Superior temporal gyrus (tissue), 1 donor: ENCODE data around the gene UNC45A.

Experiments
- DNase-seq: peaks from one replicate; pipeline ENCODE4 v3.0.0-alpha.2; 2016; ENCODE audit errors: extremely low spot score

Gene UNC45A

DNA sequence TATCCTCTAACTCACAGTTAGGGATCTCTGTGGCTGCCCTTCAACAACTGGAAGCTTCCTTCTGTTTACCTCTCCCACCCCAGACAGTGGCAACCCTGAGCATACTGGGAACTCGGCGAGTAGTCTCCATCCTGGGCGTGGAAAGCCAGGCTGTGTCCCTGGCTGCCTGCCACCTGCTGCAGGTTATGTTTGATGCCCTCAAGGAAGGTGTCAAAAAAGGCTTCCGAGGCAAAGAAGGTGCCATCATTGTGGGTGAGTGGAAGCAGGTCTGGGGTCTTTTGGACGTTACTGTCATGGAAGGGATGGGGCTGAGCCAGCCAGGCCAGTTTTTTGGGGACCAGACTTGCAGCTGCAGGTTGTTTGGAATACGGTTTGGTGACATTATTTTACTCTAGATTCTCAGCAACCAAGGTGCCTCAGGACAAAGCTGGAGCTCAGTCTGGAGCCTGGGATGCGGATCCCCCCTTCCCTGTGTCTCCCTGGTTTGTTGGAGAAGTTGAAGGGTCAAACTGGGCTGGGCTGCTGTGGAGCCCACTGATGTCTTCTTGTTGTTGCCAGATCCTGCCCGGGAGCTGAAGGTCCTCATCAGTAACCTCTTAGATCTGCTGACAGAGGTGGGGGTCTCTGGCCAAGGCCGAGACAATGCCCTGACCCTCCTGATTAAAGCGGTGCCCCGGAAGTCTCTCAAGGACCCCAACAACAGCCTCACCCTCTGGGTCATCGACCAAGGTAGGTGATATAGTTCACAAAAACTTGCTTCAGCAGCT lies 7.5 kb downstream of the UNC45A start:
- no peak for DNase-seq

DNA sequence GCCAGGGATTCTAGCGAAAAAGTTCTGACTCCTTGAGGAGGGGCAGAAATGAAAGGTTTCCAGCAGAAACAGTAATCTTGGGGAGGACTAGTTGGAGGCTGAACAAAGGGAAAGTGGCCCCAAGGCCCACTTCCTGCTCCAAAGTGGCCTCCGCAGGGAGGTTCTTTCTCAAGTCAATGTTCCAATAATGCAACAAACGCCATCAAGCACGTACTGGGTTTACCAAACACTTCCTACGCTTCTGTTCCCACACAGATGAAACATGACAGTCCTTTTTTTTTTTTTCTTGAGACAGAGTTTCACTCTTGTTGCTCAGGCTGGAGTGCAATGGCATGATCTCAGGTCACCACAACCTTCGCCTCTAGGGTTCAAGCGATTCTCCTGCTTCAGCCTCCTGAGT lies 10.0 kb downstream of the UNC45A start:
- no peak for DNase-seq

DNA sequence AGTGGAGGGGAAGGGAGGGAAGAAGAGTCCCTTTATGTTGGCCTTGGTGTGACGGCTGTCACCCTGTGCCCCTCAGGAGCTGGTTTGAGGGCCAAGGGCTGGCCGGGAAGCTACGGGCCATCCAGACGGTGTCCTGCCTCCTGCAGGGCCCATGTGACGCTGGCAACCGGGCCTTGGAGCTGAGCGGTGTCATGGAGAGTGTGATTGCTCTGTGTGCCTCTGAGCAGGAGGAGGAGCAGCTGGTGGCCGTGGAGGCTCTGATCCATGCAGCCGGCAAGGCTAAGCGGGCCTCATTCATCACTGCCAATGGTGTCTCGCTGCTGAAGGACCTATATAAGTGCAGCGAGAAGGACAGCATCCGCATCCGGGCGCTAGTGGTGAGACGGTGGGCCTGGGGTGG lies 11.5 kb downstream of the UNC45A start:
- DNase-seq, result no peak

DNA sequence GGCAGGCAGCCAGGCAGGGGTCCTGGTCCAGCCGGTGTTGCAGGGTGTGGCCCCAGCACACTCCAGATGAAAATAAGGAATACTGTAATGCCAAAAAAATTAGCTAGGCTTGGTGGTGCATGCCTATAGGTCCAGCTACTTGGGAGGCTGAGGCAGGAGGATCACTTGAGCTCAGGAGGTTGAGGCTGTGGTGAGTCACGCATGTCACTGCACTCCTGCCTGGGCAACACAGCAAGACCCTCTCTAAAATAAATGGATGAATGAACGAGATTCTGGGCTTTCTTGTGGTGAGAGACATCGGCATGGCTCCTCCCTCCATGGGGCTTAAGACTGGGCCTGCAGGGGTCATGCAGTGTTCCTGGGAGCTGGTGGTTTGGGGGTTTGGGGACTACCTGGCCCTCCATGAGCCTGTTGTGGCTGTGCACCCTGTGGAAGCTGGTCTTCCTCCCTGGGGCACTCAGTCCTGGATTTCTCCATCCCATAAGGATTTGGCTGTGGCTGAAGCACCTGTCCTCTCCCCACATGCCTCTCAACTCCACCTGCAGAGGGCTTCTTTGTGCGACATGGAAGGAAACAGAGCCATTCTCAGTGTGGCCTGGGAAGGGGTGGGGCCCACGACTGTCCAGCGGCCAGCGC lies 12.0 kb downstream of the UNC45A start:
- no peak for DNase-seq

DNA sequence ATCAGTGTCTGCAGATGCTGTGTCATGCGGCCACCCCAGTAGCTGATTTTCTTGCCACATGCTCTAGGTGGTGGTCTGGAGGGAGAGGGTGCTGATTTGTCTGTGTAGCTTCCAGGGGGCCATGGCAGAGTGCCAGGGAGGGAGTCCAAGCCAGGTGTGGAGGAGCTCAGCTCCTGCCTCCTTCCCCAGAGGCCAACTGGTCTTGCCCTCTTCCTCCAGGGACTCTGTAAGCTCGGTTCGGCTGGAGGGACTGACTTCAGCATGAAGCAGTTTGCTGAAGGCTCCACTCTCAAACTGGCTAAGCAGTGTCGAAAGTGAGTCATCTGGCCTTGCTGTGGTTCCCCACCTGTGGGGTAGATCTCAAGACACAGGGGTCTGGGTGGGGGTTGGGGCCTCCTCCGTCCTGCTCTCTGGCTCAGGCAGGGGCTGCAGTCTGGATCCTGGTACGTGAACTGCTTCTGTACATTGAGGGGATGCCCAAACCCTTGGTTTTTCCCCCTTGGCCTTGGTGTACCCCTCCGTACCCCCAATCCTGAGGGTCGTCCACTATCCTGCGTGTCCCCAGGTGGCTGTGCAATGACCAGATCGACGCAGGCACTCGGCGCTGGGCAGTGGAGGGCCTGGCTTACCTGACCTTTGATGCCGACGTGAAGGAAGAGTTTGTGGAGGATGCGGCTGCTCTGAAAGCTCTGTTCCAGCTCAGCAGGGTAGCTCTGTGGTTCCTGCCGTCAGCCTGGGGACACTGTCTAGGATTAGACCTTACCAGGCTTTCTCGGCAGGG lies 12.7 kb downstream of the UNC45A start:
- DNase-seq, result no peak

DNA sequence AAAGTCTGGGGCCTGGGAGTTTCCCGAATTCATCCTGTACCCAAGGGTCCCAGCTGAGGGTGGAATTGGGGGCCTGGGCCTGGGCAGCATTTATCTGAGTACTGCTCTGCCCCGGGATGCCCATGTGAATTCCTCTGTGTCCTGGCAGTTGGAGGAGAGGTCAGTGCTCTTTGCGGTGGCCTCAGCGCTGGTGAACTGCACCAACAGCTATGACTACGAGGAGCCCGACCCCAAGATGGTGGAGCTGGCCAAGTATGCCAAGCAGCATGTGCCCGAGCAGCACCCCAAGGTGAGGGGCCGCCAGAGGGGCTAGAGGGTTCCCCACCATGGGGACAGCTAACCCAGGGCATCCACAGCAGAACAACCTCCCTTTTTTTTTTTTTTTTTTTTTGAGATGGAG lies 13.4 kb downstream of the UNC45A start:
- DNase-seq, result no peak

DNA sequence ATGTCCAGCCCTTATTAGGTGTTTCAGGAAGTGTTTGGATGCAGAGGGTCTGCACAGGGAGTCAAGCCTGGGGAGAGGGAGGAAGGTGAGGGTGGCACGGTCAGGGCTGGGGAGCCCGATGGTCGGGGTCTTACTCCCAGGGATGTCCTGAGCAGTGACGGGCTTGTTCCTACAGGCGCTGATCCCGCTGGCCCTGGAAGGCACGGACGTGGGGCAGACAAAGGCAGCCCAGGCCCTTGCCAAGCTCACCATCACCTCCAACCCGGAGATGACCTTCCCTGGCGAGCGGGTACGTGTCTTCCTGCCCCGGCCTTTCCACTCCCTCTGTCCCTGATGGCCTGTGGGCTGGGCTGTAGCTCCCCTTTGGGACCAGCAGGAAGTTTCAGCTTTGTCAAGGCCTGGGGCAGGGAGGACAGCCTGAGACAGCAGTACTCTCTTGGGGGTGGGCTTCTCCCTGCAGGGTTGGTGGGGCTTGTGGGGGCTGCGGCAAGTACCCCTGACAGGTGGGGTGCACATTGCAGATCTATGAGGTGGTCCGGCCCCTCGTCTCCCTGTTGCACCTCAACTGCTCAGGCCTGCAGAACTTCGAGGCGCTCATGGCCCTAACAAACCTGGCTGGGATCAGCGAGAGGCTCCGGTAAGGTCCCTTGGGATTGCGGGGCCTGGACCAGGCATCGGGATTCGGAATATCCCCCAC lies 15.0 kb downstream of the UNC45A start:
- no peak for DNase-seq

DNA sequence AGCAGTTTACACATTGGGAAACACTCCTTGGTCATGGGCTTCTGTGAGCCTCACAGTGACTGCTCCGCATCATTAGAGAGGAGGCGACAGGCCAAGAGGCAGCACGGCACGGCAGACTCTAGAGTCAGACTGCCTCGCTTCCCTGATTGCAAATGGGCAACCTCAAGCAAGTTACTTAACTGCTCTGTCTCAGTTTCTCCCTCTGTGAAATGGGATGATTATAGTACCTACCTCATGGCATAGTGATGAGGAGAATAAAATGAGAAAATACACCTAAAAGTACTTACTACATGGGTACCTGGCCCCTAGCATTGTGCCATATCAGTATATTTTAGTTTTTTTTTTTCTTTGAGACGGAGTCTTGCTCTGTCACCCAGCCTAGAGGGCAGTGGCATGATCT lies 15.6 kb downstream of the UNC45A start:
- DNase-seq, result no peak

DNA sequence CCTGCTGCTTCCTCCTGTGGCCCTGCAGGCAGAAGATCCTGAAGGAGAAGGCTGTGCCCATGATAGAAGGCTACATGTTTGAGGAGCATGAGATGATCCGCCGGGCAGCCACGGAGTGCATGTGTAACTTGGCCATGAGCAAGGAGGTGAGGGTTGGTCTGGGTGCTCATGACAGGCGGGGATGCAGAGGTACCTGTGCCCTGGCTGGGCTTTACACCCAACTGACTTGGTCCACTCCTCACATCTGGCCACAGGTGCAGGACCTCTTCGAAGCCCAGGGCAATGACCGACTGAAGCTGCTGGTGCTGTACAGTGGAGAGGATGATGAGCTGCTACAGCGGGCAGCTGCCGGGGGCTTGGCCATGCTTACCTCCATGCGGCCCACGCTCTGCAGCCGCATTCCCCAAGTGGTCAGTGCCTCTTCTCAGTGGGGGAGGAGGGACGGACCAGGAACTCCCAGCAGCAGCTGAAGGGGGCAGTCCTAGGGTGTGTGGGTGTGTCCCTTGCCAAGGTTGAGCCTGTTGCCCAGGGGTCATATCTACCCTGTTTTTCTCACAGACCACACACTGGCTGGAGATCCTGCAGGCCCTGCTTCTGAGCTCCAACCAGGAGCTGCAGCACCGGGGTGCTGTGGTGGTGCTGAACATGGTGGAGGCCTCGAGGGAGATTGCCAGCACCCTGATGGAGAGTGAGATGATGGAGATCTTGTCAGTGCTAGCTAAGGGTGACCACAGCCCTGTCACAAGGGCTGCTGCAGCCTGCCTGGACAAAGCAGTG lies 18.0 kb downstream of the UNC45A start:
- no peak for DNase-seq

DNA sequence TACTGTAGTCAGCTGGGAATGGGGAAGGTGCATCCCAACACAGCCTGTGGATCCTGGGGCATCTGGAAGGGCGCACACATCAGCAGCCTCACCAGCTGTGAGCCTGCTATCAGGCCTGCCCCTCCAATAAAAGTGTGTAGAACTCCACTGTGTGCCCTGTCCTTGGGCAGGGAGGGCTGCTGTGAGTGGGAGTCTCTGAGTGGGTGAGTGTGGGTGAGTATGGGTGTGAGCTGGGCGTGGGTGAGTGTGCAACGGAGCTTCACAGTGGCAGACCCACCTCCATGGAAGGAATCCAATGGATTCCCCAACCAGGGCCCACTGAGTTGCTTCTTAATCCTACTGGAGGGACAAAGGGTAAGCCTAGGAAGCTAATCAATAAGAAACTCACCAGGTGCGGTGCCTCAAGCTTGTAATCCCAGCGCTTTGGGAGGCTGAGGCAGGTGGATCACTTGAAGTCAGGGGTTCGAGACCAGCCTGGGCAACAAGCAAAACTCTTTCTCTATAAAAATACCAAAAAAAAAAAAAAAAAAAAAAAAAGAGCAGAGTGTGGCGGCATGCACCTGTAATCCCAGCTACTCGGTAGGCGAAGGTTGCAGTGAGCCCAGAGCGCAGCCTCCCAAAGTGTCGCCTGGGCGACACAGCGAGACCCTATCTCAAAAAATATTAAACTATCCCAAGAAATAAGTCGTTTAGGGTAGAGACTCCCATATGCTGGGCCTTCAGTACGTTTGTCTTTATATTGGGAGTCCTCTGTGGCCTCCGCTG lies 19.0 kb downstream of the UNC45A start:
- no peak for DNase-seq

DNA sequence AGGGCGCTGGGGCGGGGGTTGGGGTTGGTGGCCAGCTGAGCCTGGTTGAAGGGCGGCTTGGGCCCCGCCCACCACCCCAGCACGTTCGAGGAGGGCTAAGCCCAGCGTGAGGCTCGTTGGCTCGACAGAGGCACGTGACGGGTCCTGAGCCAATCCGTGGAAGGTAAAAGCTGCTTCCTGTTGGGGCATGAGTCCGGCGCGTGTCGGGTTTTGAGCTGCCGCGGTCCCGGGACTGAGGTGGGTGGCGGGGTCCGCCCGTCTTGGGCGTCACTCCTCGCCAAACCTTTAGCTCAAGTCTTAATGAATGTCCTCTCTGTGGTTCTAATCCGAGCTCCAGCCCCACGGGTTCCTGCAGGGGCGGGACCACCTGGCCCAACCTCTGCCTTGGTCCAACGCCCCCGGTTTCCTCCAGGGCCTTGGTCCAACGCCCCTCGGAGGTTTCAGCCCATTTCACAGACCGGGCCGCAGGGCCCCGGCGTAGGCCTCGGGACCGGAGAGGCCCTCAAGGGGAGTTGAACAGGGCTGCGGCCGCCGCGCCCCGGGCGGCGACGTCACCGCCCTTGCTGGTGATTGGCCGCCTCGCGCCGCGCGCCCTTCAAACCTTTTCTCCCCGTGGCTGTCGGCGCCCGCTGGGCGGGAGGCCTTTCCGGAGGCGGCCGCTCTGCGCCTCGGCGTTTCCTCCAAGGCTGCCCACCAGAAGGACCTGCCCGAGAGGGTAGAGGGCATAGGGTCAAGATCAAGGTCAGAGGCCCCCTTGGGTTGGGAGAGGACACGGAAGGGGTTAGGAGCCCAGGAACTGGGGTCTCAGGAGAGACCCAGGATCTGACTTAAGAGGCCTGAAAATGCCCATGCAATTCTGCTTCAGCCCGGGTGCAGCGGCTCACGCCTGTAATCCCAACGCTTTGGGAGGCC lies 19.9 kb downstream of the UNC45A start, which contains the start of gene RCCD1:
TSS of gene RCCD1 (plus strand) at position 173 of the 912 bp plus-strand sequence. CDS start 1,851 bp downstream, outside the sequence.
- DNase-seq, result peak; percentile 97

DNA sequence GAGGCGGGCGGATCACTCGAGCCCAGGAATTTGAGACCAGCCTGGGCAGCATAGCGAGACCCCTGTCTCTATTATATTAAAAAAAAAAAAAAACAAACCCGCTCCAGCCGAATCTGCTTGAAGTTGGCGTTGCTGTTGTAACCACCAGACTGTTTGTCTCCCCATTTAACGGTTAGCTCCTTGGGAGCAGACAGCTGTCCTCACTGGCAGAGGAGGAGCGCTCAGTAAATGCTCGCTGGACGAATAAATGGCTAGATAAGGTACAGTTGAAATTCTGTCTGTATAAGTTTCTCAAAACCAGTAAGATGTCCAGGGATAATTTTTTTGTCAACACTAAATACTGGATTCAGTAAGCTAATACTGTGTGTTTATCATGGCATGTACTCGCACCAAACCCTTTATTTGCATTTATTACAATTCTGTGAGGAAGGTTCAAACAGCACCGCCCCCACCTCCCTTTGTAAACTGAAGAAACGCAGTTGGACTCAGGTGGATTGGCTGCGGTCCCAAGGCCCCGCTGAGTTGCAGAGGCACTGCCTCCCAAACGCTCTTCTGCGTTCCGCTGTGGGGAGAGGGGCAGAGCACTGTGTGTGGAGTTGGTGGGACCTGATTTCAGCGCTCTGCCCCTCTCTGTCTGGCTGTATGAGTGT lies 20.7 kb downstream of the UNC45A start:
- no peak for DNase-seq

DNA sequence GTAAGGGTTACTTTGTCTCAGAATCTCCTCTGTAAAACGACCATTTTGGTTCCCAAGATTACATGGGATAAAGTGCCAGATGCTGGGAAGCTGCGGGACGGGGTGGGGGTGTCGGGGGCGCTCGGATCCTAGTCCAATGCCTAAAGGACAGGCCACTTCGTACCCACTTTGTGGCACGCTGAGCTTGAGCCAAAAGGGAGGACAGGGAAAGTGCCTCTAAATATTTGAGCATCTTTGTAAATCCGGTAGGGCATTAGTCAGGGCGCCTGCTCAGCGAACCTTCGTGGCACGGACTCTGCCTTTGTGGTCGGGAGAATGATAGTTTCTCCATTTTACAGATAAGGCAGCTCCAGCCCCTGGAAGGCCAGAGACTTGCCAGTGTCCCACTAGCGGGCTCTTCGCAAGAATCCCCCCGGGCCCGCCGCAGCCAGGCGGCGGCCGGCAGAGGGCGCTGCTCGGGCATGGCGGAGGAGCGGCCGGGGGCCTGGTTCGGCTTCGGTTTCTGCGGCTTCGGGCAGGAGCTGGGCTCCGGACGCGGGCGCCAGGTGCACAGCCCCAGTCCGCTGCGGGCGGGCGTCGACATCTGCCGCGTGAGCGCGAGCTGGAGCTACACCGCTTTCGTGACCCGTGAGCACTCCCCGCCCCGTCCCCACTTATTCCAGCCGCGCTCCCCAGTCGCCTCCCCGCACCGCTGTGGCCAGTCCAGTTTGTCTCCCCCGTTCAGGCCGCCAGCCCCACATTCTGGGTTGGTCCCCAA lies 21.4 kb downstream of the UNC45A start:
- DNase-seq, result peak; percentile 74

DNA sequence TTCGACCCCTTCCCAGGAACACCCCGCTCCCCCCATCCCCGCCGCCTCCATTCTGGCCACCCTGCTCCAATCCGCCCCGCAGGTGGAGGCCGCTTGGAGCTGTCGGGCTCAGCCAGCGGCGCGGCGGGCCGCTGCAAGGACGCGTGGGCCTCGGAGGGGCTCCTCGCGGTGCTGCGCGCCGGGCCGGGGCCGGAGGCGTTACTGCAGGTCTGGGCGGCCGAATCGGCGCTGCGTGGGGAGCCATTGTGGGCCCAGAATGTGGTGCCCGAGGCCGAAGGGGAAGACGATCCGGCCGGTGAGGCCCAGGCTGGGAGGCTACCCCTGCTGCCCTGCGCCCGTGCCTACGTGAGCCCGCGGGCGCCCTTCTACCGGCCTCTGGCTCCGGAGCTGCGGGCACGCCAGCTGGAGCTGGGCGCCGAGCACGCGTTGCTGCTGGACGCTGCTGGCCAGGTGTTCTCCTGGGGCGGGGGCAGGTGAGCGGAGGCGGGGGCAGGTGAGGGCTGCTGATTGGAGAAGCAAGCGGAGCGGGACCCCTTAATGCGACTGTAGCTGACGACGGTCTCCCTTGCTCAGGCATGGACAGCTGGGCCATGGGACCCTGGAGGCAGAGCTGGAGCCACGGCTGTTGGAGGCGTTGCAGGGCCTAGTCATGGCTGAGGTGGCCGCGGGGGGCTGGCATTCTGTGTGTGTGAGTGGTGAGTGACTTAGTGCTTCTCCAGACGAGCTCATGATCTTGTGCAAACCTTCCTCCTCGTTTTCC lies 22.1 kb downstream of the UNC45A start:
- DNase-seq, result no peak

DNA sequence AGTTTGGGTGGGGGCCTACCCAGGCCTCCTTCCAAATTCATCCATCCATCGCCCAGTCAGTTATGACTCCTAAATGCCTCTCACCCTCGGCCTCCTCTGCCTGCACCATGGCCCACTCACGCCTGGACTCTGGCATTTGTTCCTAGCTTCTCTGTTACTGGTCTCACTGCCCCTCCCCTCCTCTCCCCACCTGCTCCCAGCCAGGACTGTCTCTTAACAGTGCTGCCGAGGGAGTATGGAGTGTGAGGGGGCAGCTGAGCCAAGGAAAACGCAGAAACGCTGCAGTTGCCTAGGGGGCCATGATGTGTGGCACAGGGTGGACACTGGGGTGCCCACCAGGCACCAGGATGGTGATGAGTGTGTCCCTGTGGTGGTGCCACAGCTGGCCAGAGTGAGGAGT lies 22.7 kb downstream of the UNC45A start:
- no peak for DNase-seq

DNA sequence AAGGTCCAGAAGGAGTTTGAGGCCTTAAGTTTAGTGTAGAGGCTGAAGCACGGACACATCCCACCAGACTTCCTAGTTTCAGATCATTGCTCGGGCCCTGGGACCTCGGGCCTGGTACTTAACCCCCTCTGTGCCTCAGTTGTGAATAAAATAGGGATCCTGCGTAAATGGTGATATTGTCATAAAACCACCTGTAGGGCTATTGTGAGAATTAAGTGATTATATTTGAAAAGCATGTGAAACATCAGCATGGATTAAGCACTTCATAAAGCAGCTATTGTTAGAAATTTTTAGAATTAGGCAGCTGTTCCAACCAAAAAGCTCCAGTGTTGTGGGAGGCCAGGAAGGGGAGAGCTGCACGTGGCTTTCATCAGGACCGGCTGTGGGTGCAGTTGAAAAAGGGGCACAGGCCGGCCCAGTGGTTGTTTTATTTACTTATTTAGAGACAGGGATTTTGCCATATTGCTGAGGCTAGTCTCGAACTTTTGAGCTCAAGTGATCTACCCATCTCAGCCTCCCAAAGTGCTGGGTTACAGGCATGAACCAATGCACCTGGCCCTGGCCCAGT lies 24.0 kb downstream of the UNC45A start:
- no peak for DNase-seq

DNA sequence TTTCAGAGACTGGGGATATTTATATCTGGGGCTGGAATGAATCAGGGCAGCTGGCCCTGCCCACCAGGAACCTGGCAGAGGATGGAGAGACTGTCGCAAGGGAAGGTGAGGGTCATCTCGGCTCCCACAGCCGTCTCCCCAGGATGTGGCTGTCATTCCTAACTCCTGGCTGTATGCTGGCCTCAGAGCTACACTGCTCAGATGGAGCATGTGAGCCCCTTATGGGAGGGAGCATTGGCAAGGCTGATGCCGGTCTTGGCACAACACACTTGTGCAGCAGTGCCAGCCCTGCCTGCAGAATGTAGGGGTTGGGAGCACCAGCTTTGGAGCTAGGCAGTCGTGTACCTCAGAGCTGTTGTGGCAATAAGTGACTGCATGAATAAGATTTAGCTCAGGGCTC lies 24.8 kb downstream of the UNC45A start:
- DNase-seq, result peak; percentile 78
